Loucy (cell line): ENCODE results near the gene DDR2.

Source experiments
- H2AFZ ChIP-seq: fragments of 200-600 bp; sonication (generic); 2 replicates; pipeline ENCODE4 v1.6.0; 2016; ENCODE audit warnings: antibody characterized with exemption, mild to moderate bottlenecking, low read length, moderate library complexity
- H3F3A ChIP-seq: fragments of 200-600 bp; 2 replicates; pipeline ENCODE4 v1.6.0; 2016; ENCODE audit warnings: antibody characterized with exemption, low read depth, mild to moderate bottlenecking
- H3K27me3 ChIP-seq: fragments of 200-600 bp; sonication (generic); 2 replicates; pipeline ENCODE4 v1.6.1; 2014; ENCODE audit warnings: low read length, mild to moderate bottlenecking; ENCODE audit not compliant: insufficient read depth, poor library complexity, severe bottlenecking
- H3K36me3 ChIP-seq: fragments of 200-600 bp; sonication (generic); 2 replicates; pipeline ENCODE4 v1.6.1; 2016; ENCODE audit warnings: low read length; ENCODE audit not compliant: insufficient read depth
- H3K4me1 ChIP-seq: fragments of 200-600 bp; sonication (generic); 2 replicates; pipeline ENCODE4 v1.5.1; 2014; ENCODE audit warnings: low read length, mild to moderate bottlenecking; ENCODE audit not compliant: insufficient read depth, poor library complexity, severe bottlenecking
- H3K4me2 ChIP-seq: fragments of 200-600 bp; sonication (generic); 2 replicates; pipeline ENCODE4 v1.6.0; 2014; ENCODE audit warnings: antibody characterized with exemption, low read length, low read depth, mild to moderate bottlenecking; ENCODE audit not compliant: poor library complexity, severe bottlenecking
- H3K4me3 ChIP-seq: fragments of 200-600 bp; sonication (generic); 2 replicates; pipeline ENCODE4 v1.5.1; 2014; ENCODE audit warnings: low read length, mild to moderate bottlenecking, mixed read lengths; ENCODE audit not compliant: poor library complexity, severe bottlenecking
- H3K79me2 ChIP-seq: fragments of 200-600 bp; sonication (generic); 2 replicates; pipeline ENCODE4 v1.6.1; 2014; ENCODE audit warnings: low read length; ENCODE audit not compliant: insufficient read depth
- H3K9ac ChIP-seq: fragments of 200-600 bp; sonication (generic); 2 replicates; pipeline ENCODE4 v1.6.0; 2014; ENCODE audit warnings: mild to moderate bottlenecking, low read depth, low read length, moderate library complexity; ENCODE audit not compliant: poor library complexity, severe bottlenecking
- H3K9me2 ChIP-seq: fragments of 200-600 bp; sonication (generic); replicated peaks from 2 replicates; pipeline ENCODE4 v1.6.1; 2016; ENCODE audit warnings: low read depth, low read length, mixed read lengths
- H3K9me3 ChIP-seq: fragments of 200-600 bp; sonication (generic); 2 replicates; pipeline ENCODE4 v1.6.1; 2014; ENCODE audit warnings: mild to moderate bottlenecking, antibody characterized with exemption, low read length, low read depth; ENCODE audit not compliant: insufficient read depth
- H4K20me1 ChIP-seq: fragments of 200-600 bp; sonication (generic); 2 replicates; pipeline ENCODE4 v1.6.0; 2014; ENCODE audit warnings: antibody characterized with exemption, low read length, mild to moderate bottlenecking; ENCODE audit not compliant: insufficient read depth, poor library complexity, severe bottlenecking
- CTCF ChIP-seq: fragments of 200-600 bp; sonication (generic); conservative IDR thresholded peaks from 2 replicates; pipeline ENCODE4 v1.5.1; 2014; ENCODE audit warnings: mild to moderate bottlenecking, antibody characterized with exemption, low read length
- EZH2phosphoT487 ChIP-seq: fragments of 200-600 bp; IDR thresholded peaks from 2 replicates; pipeline ENCODE4 v1.6.1; 2018; ENCODE audit warnings: antibody characterized with exemption, mild to moderate bottlenecking, moderate library complexity, borderline replicate concordance

Gene DDR2

GRCh38 chr1:162626761-162627160 is 5.5 kb upstream of the DDR2 start:
- TF ChIP-seq CTCF (no peak), EZH2phosphoT487 (no peak)
- no peaks in the 10 kb centered on the region for H3K36me3 ChIP-seq
- no peaks in the 10 kb centered on the region for H3K79me2 ChIP-seq
- H3K9me3 ChIP-seq: no peaks in the 10 kb centered on the region
- H3K9me2 ChIP-seq: no peaks in the 10 kb centered on the region
- no peaks in the 10 kb centered on the region for H3K4me1 ChIP-seq
- H3K4me2 ChIP-seq: no peak overlapping the region
- no peaks in the 10 kb centered on the region for H3K27me3 ChIP-seq
- H2AFZ ChIP-seq: peak overlapping the region; percentile 50
- no peak overlapping the region for H3K4me3 ChIP-seq
- H4K20me1 ChIP-seq: no peaks in the 10 kb centered on the region
- no peak overlapping the region for H3K9ac ChIP-seq
- no peaks in the 10 kb centered on the region for H3F3A ChIP-seq

- Histone ChIP-seq H3K4me2 (no peak overlapping the region), H3K4me1 (no peaks in the 10 kb centered on the region), H3K9me3 (no peaks in the 10 kb centered on the region), H3F3A (no peaks in the 10 kb centered on the region), H3K27me3 (no peaks in the 10 kb centered on the region), H3K4me3 (no peak overlapping the region), H3K36me3 (no peaks in the 10 kb centered on the region), H3K79me2 (no peaks in the 10 kb centered on the region), H3K9me2 (no peaks in the 10 kb centered on the region), H4K20me1 (no peaks in the 10 kb centered on the region), H2AFZ (peak overlapping the region; percentile 48; the same call in 1 of the 2 replicates), H3K9ac (no peak overlapping the region)
- TF ChIP-seq CTCF: peak; percentile 83
- no peak for TF ChIP-seq EZH2phosphoT487
Measured at GRCh38 chr1:162627662-162628296, 4.5 kb upstream of the DDR2 start.

DNA sequence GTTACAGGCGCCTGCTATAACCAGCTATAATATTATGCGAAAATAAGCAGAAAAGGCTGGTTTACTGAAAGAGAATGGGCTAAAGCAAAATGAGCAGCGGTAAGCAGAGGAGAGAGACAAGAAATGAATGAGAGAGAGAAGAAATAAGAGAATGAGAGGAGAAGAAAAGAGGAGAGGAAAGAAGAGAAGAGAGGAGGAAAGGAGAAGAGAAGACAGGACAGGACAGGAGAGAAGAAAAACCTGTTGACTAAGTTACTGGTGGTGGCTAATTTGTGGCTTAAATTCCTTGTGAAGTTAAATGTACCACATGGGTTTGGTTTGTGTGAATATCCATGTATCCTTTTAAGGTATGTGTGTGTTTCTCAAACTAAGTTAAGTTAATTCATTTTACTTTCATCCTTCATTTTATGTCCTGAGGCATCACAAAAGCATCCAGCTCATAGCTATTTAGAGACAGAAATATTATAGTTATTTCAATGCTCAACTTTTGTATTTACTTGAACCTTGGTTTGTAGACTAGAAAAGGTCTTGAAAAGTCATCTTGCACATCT is 3.1 kb upstream of the DDR2 start:
- Histone ChIP-seq H3K4me2 (no peak overlapping the region), H3K79me2 (no peaks in the 10 kb centered on the region), H3K9me2 (no peaks in the 10 kb centered on the region), H3K9ac (no peak overlapping the region), H4K20me1 (no peaks in the 10 kb centered on the region), H3K36me3 (no peaks in the 10 kb centered on the region), H2AFZ (no peak overlapping the region), H3K4me1 (no peaks in the 10 kb centered on the region), H3K9me3 (no peaks in the 10 kb centered on the region), H3K4me3 (no peak overlapping the region), H3K27me3 (no peaks in the 10 kb centered on the region), H3F3A (no peaks in the 10 kb centered on the region)
- TF ChIP-seq CTCF: no peak
- no peak for TF ChIP-seq EZH2phosphoT487
